ENCODE data around the gene PCDH9.

DNA sequence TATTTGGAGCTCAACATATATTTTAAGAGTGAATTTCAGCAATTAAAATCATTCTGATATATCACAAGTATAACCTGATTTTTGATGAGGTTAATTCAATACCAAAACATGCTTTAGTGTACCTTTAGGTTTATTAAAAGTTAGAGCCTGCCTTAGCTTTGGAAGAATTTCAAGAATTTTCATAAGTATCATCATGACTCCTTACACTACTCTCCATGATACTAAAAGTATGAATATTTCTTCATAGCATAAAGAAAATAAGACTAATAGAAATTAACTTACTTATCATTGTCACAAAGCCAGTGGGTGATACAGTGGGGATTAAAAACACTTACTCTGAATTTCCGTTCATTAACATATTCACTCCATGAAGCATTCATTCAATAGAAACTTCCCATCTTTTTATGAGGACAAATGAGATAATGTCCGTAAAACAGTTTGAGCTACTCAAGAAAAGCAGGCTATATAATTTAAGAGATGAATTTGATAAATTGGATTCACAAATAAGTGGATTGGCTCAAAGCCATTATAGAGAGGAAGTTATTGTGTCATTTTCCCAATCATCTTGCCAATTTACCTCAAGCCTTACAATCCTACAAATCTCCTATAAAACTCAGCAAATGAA lies 214.0 kb downstream of the PCDH9 start:
- TF ChIP-seq, protein P1, sequence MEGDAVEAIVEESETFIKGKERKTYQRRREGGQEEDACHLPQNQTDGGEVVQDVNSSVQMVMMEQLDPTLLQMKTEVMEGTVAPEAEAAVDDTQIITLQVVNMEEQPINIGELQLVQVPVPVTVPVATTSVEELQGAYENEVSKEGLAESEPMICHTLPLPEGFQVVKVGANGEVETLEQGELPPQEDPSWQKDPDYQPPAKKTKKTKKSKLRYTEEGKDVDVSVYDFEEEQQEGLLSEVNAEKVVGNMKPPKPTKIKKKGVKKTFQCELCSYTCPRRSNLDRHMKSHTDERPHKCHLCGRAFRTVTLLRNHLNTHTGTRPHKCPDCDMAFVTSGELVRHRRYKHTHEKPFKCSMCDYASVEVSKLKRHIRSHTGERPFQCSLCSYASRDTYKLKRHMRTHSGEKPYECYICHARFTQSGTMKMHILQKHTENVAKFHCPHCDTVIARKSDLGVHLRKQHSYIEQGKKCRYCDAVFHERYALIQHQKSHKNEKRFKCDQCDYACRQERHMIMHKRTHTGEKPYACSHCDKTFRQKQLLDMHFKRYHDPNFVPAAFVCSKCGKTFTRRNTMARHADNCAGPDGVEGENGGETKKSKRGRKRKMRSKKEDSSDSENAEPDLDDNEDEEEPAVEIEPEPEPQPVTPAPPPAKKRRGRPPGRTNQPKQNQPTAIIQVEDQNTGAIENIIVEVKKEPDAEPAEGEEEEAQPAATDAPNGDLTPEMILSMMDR (IDR thresholded peaks at IDR 0.05): no peak
- TF ChIP-seq POLR2A (IDR thresholded peaks at IDR 0.05): no peak

Measured in thyroid gland (tissue), 4 donors.